GDM1 (cell line): ENCODE data around the gene SBF2.
"Not testable (repeated sequence)": the region's sequence is repeated elsewhere in the genome, so short reads cannot be mapped to it uniquely, and the experiment has no call there.

Source experiments
- DNase-seq: peaks from one replicate; lab custom pipeline; 2025; lab: John Stamatoyannopoulos, UW

SBF2 gene

GRCh38 chr11:10192036-10192435 lies 102.0 kb downstream of the SBF2 start:
- DNase-seq, result no peak

GRCh38 chr11:10181811-10182210 lies 112.2 kb downstream of the SBF2 start:
- DNase-seq, result no peak

GRCh38 chr11:10164621-10165020 lies 129.4 kb downstream of the SBF2 start:
- no peak for DNase-seq

- no peak for DNase-seq
Measured at GRCh38 chr11:10162222-10162621, 131.8 kb downstream of the SBF2 start.

DNA sequence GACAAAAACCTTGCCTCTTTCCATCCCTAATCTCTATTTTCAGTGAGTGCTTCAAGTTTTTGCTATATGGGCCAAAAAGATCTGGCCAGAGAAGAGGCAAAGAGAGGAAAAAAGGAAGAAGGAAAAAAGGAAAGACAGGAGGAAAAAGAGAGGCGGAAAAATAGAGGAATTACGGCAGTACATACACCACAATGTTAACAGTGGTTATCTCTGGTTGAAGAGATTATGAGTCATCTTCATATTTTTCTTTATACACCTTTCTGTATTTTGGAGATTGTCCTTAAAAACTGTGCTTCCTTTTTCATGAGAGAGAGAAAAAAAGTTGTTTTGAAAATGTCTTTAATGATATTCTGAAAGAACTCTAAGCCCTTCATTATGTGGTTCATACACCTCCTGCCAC lies 133.7 kb downstream of the SBF2 start:
- DNase-seq, result no peak

DNA sequence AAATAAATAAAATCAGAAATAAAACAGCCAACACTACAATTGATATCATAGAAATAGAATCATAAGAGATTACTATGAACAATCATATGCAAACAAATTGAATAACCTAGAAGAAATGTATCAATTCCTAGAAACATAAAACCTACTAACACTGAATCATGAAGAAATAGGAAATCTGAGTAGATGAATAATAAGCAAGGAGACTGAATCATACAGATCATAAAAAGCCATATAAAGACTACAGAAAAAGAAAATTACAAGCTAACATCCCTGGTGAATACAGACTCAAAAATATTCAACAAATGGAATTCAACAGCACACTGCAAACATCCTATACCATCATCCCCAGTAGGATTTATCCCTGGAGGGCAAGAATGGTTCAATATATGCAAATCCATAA lies 135.6 kb downstream of the SBF2 start:
- DNase-seq, result no peak

DNA sequence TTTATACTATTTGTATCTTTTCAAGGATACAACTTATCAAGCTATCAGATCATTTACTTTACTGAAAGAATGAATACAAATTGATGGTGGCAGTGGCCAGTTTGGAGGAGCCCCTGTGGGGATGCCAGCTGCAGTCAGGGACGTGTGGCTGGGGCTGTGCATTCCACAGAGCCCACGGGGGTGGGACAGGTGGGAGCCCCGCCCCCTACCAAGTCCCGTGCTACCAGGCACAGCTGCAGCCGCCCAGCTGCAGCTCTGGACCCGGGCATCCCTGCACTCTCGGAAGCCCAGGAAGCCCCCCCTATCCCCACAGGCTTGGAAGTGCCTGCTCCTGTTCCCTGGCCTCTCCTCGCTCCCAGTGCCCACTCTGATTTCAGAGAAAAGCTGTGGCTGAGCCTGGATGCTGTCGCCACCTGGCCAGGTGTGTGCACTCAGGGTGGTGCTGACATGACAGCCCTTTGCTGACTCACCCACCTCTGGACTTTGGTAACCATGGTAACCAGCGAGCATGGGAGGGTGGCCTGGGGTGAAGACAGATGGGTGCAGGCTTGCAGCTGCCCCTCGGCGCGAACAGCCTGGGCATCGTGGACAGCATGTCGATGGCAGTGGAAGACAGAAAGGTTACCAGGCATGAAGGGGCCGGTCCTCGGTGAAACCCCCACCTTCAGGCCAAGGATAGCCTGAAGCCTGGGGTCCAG lies 138.1 kb downstream of the SBF2 start:
- DNase-seq, result no peak

GRCh38 chr11:10150800-10151199 lies 143.2 kb downstream of the SBF2 start:
- DNase-seq, result no peak

- no peak for DNase-seq
Measured at GRCh38 chr11:10149553-10149952, 144.5 kb downstream of the SBF2 start.

GRCh38 chr11:10147195-10147594 lies 146.8 kb downstream of the SBF2 start:
- no peak for DNase-seq

DNA sequence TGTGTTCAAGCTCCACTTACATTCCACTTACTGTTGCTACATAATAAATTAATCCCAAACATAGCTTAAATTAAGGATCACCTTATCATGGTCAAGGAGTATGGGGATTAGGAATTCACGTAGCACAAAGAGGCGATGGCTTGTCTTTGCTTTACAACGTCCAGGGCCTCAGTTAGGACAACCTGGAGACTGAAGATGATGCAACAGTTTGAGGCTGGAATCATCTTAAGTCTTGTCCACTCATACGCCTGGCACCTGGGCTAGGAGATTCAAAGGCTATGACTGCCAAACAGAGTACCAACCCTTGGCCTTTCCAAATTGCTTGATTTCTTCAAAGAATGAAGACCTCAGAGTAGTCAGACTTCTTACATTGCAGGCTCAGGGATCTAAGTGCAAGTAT lies 149.1 kb downstream of the SBF2 start:
- no peak for DNase-seq

DNA sequence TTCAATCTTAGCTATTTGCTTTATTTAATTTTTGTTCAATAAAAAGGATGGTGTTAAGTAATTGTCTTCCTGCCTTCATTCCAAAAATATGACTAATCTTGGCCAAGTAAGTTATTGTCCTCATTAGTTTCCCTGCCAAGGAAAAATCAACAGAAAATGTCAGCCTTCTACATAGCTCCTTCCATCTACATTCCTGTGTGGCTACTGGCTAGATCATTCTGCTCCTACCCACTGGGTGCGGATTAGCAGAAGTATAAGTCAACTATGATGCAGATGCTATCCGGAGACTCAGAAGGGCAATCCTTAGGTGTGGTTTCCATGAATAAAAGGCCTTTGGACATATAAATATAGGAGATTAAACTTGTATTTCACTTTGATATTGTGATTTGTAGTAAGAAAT lies 154.4 kb downstream of the SBF2 start:
- no peak for DNase-seq

GRCh38 chr11:10139143-10139542 lies 154.9 kb downstream of the SBF2 start:
- no peak for DNase-seq

- DNase-seq, result no peak
Measured at GRCh38 chr11:10134975-10135481, 159.0 kb downstream of the SBF2 start.

- DNase-seq, result not testable (repeated sequence)
Measured at GRCh38 chr11:10134226-10134625, 159.8 kb downstream of the SBF2 start.

GRCh38 chr11:10133251-10133650 lies 160.8 kb downstream of the SBF2 start:
- not testable (repeated sequence) for DNase-seq

GRCh38 chr11:10130875-10131274 lies 163.1 kb downstream of the SBF2 start:
- no peak for DNase-seq

GRCh38 chr11:10129184-10129583 lies 164.8 kb downstream of the SBF2 start:
- DNase-seq, result not testable (repeated sequence)

DNA sequence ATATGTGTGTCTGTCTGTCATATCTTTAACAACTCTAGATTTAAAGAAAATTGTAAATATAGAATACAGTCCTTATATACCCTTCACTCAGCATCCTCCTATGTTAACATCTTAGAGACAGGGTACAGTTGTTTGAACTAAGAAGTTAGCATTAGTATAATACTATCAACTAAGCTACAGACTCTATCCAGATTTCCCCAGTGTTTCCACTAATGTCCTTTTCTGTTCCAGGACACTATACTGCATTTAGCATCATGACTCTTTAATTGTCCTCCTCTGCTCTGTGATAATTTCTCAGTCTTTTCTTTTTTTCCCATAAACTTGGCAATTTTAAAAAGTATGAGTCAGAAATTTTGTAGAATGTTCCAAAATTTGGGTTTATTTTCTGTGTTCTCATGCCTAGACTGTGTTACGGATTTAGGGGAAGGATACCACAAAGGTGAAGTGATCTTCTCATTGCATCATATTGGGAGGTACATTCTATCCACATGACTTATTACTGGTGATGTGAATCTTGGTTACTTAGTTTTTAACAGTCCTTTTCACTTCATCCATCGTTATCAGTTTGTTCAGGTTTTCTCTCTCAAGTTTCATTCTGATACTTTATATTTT lies 168.4 kb downstream of the SBF2 start:
- DNase-seq, result no peak

DNA sequence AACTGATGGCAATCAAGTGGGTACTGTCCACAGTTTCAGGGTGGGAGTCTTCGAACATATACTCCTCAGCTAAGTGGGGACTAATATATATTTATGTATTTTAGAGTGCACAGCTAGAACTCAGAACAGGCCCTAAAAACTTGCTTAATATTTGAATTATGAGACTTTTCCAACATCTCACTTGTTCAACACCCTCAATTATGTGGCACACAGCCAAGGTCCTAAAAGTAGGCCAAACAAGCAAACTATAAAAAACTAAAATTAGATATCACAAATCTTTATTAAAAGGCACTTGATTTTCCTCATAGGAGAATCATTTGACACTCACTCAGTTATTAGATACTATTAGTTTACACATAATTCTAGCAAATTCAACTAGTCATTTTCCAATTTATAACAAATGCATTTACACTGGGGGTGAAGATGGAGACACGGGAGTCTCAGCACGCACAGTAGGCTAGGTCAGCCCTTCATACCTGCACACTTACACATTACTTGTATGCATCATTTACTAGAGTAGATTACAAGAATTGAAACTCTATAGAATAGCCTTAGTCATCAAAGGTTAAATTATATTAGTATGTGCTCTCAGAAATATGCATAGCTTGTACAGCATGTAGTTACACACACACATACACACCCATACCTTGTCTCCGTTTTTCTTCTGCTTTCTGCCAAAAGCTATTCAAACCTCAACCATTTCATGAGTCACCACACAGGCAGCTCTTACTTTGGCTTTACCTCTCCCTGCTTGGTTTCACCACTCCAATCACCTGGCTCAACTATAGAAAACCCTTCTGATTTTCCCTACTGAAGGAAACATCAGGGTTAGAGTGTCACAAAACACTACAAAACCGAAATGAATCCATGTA lies 171.5 kb downstream of the SBF2 start:
- peak; percentile 39 for DNase-seq

DNA sequence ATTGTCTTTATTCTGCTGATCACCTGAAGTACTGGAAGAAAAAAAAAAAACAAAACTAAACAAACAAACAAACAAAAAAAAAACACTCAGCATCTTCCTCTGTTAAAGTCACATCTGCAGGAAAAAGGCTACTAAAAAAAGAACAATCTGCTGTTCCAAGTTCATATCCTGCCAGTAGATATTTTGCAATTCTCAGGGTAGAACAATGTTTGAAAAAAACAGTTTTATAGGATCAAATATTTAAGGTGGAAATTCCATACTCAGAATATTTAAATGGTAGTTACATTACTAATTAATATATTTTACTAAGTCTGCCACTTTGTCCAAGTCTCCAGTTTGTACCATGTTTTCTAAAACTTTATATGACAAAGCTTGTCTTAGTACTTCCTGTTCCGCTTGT lies 175.2 kb downstream of the SBF2 start:
- no peak for DNase-seq

- DNase-seq, result no peak
Measured at GRCh38 chr11:10117709-10118351, 176.2 kb downstream of the SBF2 start.
